GM23338 (cell line): ENCODE measurements around the gene MT1H.

Source experiments
- CREB1 ChIP-seq: fragments of 250-450 bp; sonication (Bioruptor Pico); IDR thresholded peaks from 2 replicates; pipeline ENCODE4 v1.5.0; 2020; ENCODE audit warnings: low read depth, mild to moderate bottlenecking, moderate library complexity
- CTCF ChIP-seq, 2 experiments: fragments of 200-600 bp in 1 of 2; sonication (generic) in 1 of 2; conservative IDR thresholded peaks; 2 replicates each; pipeline versions ENCODE4 v1.5.1 to v1.6.1; 2016 to 2017; ENCODE audit warnings: antibody characterized with exemption in 2 of 2, low read depth in 2 of 2, mild to moderate bottlenecking in 2 of 2, moderate library complexity in 1 of 2
- ETS1 ChIP-seq: IDR thresholded peaks from 2 replicates; pipeline ENCODE4 v1.6.1; 2016; ENCODE audit warnings: antibody characterized with exemption
- EZH2 ChIP-seq: fragments of 200-600 bp; sonication (generic); IDR thresholded peaks from one replicate; pipeline ENCODE4 v1.8.0; 2017; ENCODE audit warnings: antibody characterized with exemption, mild to moderate bottlenecking, low read depth; ENCODE audit not compliant: unreplicated experiment
- EZH2phosphoT487 ChIP-seq: fragments of 200-600 bp; sonication (generic); IDR thresholded peaks from one replicate; pipeline ENCODE4 v1.8.1; 2018; ENCODE audit warnings: antibody characterized with exemption; ENCODE audit not compliant: unreplicated experiment
- NANOG ChIP-seq: IDR thresholded peaks from 2 replicates; pipeline ENCODE4 v1.6.1; 2016; ENCODE audit warnings: antibody characterized with exemption, borderline replicate concordance
- POLR2AphosphoS5 ChIP-seq: IDR thresholded peaks from 2 replicates; pipeline ENCODE4 v1.6.1; 2016; ENCODE audit warnings: antibody characterized with exemption, low read depth

DNA sequence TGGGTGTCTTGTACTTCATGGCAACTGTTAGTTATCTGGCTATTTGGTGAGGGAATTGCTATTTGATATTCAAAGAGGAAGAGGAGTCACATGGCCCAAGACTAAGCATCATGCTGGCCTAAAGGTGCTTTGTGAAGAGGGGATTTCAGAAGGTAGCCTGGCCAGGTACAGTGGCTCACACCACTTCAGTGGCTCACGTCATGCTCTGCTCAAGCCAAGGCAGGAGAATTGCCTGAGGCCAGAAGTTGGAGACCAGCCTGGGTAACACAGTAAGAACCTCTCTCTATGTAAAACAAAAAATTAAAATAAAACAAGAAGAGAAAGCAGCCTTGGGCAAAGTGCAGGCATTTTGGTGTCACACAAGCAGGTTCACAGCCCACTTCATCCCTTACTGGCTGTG lies 24.3 kb upstream of the MT1H start:
- TF ChIP-seq CTCF (conservative IDR thresholded peaks at IDR 0.05; ENCODE audit: low read depth in 2 of 2): no peak
- no peak for TF ChIP-seq NANOG
- no peak for TF ChIP-seq EZH2
- no peak for TF ChIP-seq CREB1 (CRISPR knock-in tag)
- TF ChIP-seq POLR2AphosphoS5: no peak
- TF ChIP-seq EZH2phosphoT487: no peak
- TF ChIP-seq ETS1: no peak
